ENCODE measurements around the gene GARNL3. TPM values are rescaled to one million over a fixed set of nuclear protein-coding genes. Genes with fewer than 3 reads are reported as not detected.

Gene GARNL3
- 2.0 to 3.7 TPM (median 2.5 TPM) in 5 replicates for total RNA-seq (2022; extraction: Qiagen RNA extraction)

DNA sequence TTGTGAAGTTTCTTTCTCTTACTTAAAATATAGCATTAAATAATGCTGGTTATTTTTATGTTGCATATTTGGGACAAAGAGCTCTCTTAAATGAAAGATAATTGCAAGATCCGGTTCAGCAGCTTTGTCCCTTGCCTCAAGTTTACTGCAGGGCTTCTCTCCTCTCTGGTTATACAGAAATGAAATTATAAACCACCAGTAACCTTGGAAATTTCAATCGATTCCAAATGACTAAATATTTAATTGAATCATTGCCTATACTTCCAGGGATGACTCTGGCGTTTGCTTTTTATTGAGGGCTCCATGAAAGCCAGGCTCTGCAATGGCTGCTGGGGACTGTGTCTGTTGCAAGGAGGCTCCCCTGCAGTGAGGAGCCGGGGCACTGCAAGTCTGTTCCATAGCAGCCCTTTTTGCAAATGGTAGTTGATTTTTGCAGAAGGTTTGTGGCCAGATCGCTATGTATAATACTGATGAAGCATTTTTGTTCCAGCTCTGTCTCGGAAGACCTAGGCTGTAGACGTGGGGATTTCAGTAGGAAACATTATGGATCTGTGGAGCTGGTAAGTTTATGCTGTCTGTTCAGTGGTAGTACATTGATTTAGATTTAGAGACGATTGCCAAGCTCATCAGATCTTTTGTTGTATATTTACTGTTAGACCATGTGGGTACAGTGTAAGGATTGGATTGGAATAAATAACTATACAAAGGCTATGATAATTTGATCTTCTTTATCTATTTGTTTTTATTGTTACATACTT lies at the start of gene GARNL3:
Gene GARNL3, plus strand, starts transcription at position 313 of the 758 bp plus-strand sequence. Its CDS starts 104 bp downstream, at position 417.

DNA sequence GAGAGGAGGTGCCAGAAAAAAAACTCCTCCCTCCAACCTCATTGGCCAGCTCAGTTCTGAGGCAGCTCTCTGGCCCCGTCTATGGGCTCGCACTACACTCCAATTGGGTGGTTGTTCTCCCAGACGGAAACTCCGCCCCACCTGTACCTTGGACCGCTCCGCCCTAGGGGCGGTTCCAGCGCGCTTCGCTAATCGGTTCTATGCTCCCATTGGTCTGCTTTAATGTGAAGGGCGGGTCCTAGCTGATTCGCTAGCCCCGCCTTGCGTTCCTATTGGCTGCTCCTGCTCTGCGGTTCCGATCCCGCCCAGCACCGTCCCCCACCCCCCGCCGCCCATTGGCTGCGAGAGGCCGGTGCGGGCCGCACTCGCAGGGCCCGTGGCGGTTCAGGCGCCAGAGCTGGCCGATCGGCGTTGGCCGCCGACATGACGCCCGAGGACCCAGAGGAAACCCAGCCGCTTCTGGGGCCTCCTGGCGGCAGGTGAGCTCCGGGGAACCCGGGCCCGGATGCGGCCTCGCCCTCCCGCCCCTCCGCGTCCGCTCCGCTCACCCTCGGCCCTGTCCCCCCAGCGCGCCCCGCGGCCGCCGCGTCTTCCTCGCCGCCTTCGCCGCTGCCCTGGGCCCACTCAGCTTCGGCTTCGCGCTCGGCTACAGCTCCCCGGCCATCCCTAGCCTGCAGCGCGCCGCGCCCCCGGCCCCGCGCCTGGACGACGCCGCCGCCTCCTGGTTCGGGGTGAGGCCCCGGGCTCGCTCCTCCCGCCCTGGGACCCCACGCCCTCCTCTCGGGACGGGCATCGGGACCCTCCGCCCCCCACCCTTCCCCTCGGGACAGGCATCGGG lies 132.5 kb downstream of the GARNL3 start, which contains the start of gene SLC2A8:
Gene SLC2A8, plus strand, starts transcription at position 362 of the 838 bp plus-strand sequence. Its CDS starts 62 bp downstream, at position 424.

GRCh38 chr9:127423934-127424675 lies 159.5 kb downstream of the GARNL3 start, which contains the start of gene ZNF79:
ZNF79 (plus strand) TSS chr9:127424382; CDS start chr9:127424788, 406 bp downstream.

Other genes starting within 250 kb of the GARNL3 start
- 0.01 TPM in 1 of 5 replicates, not detected in the others for gene ANGPTL2, start 142.1 kb upstream of the GARNL3 start, total RNA-seq (2022; extraction: Qiagen RNA extraction)
- 9.8 to 17.1 TPM (median 15.8 TPM) in 5 replicates for gene SLC2A8, start 132.4 kb downstream of the GARNL3 start, total RNA-seq (2022; extraction: Qiagen RNA extraction)
- 5.1 to 6.7 TPM (median 6.4 TPM) in 5 replicates for gene ZNF79, start 159.6 kb downstream of the GARNL3 start, total RNA-seq (2022; extraction: Qiagen RNA extraction)
- gene RPL12, start 186.6 kb downstream of the GARNL3 start, total RNA-seq (2022; extraction: Qiagen RNA extraction), result 2,748 to 2,823 TPM (median 2,782 TPM) in 5 replicates
- gene LRSAM1, start 186.7 kb downstream of the GARNL3 start, total RNA-seq (2022; extraction: Qiagen RNA extraction), result 8.0 to 9.9 TPM (median 9.6 TPM) in 5 replicates